Panc1 (cell line): ENCODE results near the gene RAI14. TPM values are rescaled to one million over a fixed set of nuclear protein-coding genes. Genes with fewer than 3 reads are reported as not detected.

Experiments
- ATAC-seq: fragments of 200-7000 bp; cut with Tn5 transposase; 2 replicates; pipeline ENCODE4 v1.9.1; 2020; ENCODE audit warnings: mild to moderate bottlenecking, moderate library complexity
- BruUV-seq: library from RNA; stranded (reverse); fragments of 400-500 nt; replicated peaks from 2 replicates; lab custom pipeline; 2021; lab: Mats Ljungman, UMichigan
- CTCF ChIA-PET: fragments of 300-600 bp; sonication (Branson Sonifier 250); formaldehyde crosslinking; loops from one replicate; lab custom pipeline; 2022; ENCODE audit warnings: antibody characterized with exemption; lab: Charles Lee
- POLR2A ChIA-PET: fragments of 300-600 bp; sonication (Branson Sonifier 250); formaldehyde crosslinking; loops from one replicate; lab custom pipeline; 2022; ENCODE audit warnings: antibody characterized with exemption; lab: Charles Lee
- DNase-seq: peaks from one replicate; pipeline ENCODE4 v3.0.0-alpha.2; 2010; ENCODE audit warnings: low read depth, low spot score
- H3K27ac ChIP-seq: 2 replicates; pipeline ENCODE4 v1.5.1; 2011; ENCODE audit warnings: mild to moderate bottlenecking, low read length, inconsistent platforms
- H3K27me3 ChIP-seq: fragments of 200-500 bp; sonication (Bioruptor generic); 2 replicates; pipeline ENCODE4 v1.6.0; 2014; ENCODE audit warnings: low read length, inconsistent platforms; ENCODE audit not compliant: control insufficient read depth, insufficient read depth
- H3K36me3 ChIP-seq: fragments of 200-500 bp; sonication (Bioruptor generic); 2 replicates; pipeline ENCODE4 v1.5.1; 2014; ENCODE audit warnings: inconsistent platforms, mild to moderate bottlenecking, low read length, moderate library complexity; ENCODE audit not compliant: control insufficient read depth, insufficient read depth
- H3K4me1 ChIP-seq: 2 replicates; pipeline ENCODE4 v1.5.1; 2011; ENCODE audit warnings: inconsistent platforms, mild to moderate bottlenecking, low read length, moderate library complexity; ENCODE audit not compliant: control insufficient read depth, insufficient read depth
- H3K4me3 ChIP-seq, 2 experiments: 2 replicates each; pipeline ENCODE4 v1.5.1; 2011 to 2012; ENCODE audit warnings: low read depth in 2 of 2, low read length in 2 of 2, mild to moderate bottlenecking in 2 of 2, inconsistent platforms in 1 of 2, moderate library complexity in 1 of 2
- H3K9me3 ChIP-seq: fragments of 200-500 bp; sonication (Bioruptor generic); 2 replicates; pipeline ENCODE4 v1.5.1; 2014; ENCODE audit warnings: low read depth, mild to moderate bottlenecking, inconsistent platforms, low read length, moderate library complexity; ENCODE audit not compliant: control insufficient read depth, insufficient read depth
- POLR2AphosphoS5 ChIP-seq: IDR thresholded peaks from 2 replicates; pipeline ENCODE4 v1.6.1; 2012; ENCODE audit warnings: mild to moderate bottlenecking, low read depth, low read length, moderate library complexity
- SIN3A ChIP-seq: IDR thresholded peaks from 2 replicates; pipeline ENCODE4 v1.6.1; 2012; ENCODE audit warnings: low read depth, mild to moderate bottlenecking, low read length, moderate library complexity, borderline replicate concordance; ENCODE audit not compliant: insufficient read depth
- TCF7L2 ChIP-seq: IDR thresholded peaks from 2 replicates; pipeline ENCODE4 v1.6.1; 2011; ENCODE audit warnings: mild to moderate bottlenecking, low read depth, low read length, inconsistent platforms
- in situ Hi-C: cut with HindIII; loops from 2 replicates; pipeline ENCODE4 v1.10.0; 2016; ENCODE audit warnings: low sequenced_read_pairs, low pct_unique_long_range_greater_than_20kb
- intact Hi-C: fragments of 100-400 bp; cut with micrococcal nuclease; formaldehyde crosslinking; loops from one replicate; pipeline ENCODE4 v1.10.0; 2022; ENCODE audit not compliant: unreplicated experiment
- total RNA-seq: library from RNA; stranded (reverse); gene quantifications from one replicate; pipeline ENCODE4 v1.2.1, GENCODE V29; 2021; ENCODE audit not compliant: unreplicated experiment
- TF ChIP-seq, protein P1 (sequence below): fragments of 450-650 bp; IDR thresholded peaks from 2 replicates; pipeline ENCODE4 v1.5.1; 2017; ENCODE audit warnings: mild to moderate bottlenecking
- TF ChIP-seq, protein P2 (sequence below), 2 experiments: IDR thresholded peaks; 2 replicates each; pipeline ENCODE4 v1.6.1; 2011 to 2012; ENCODE audit warnings: low read depth in 2 of 2, control low read depth in 1 of 2, low read length in 1 of 2, mild to moderate bottlenecking in 1 of 2, moderate library complexity in 1 of 2; ENCODE audit not compliant: insufficient read depth in 1 of 2

Gene RAI14
- total RNA-seq, 1 experiment from 2014 or later, result 18.5 TPM

DNA sequence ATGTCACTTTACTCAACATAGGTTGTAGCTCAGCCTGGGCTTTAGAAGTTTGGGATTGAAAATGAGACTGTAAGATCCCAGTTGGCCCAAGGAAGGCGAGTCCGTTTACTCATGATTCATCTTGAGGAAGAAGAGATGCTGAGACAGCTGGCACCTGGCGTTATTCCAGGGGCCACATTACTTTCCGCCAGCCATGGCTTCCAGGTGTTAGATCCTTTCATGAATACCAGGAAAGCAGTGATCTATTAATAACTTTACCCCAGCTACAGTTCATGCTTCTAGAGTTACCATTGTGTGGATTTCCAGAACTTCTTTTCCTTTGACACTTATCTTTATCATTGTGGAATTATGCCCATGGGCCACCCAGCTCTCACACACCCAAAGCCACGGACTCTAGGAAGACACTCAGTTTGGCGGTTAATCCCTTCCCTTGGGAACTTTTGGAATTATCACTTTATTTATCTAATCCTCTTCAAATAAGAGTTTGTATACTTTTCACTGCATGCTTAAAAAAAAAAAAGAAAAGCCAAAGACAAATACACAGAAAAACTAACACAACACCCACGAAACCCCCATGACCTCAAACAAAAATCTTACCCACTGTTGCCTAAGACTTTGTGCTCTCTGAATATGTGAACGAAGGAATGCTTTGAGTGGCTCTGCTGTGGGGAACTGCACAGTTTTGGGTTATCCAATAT, 26.9 kb downstream of the RAI14 start:
- DNase-seq, result no peak
- in situ Hi-C loops (no loop called here), intact Hi-C loops (no loop called here)
- no peaks in the 10 kb centered on the region for H3K27me3 ChIP-seq
- no peak for ATAC-seq
- H3K27ac ChIP-seq, result no peak overlapping the region
- ChIA-PET POLR2A (no interaction called here), CTCF (no interaction called here)
- H3K36me3 ChIP-seq, result no peaks in the 10 kb centered on the region
- BruUV-seq, result no TSS peak
- H3K4me1 ChIP-seq, result no peaks in the 10 kb centered on the region
- H3K4me3 ChIP-seq, result no peak overlapping the region
- no peaks in the 10 kb centered on the region for H3K9me3 ChIP-seq
- no peak for TF ChIP-seq POLR2AphosphoS5
- TF ChIP-seq, protein P1, sequence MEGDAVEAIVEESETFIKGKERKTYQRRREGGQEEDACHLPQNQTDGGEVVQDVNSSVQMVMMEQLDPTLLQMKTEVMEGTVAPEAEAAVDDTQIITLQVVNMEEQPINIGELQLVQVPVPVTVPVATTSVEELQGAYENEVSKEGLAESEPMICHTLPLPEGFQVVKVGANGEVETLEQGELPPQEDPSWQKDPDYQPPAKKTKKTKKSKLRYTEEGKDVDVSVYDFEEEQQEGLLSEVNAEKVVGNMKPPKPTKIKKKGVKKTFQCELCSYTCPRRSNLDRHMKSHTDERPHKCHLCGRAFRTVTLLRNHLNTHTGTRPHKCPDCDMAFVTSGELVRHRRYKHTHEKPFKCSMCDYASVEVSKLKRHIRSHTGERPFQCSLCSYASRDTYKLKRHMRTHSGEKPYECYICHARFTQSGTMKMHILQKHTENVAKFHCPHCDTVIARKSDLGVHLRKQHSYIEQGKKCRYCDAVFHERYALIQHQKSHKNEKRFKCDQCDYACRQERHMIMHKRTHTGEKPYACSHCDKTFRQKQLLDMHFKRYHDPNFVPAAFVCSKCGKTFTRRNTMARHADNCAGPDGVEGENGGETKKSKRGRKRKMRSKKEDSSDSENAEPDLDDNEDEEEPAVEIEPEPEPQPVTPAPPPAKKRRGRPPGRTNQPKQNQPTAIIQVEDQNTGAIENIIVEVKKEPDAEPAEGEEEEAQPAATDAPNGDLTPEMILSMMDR, result no peak
- TF ChIP-seq TCF7L2, result no peak
- TF ChIP-seq, protein P2, sequence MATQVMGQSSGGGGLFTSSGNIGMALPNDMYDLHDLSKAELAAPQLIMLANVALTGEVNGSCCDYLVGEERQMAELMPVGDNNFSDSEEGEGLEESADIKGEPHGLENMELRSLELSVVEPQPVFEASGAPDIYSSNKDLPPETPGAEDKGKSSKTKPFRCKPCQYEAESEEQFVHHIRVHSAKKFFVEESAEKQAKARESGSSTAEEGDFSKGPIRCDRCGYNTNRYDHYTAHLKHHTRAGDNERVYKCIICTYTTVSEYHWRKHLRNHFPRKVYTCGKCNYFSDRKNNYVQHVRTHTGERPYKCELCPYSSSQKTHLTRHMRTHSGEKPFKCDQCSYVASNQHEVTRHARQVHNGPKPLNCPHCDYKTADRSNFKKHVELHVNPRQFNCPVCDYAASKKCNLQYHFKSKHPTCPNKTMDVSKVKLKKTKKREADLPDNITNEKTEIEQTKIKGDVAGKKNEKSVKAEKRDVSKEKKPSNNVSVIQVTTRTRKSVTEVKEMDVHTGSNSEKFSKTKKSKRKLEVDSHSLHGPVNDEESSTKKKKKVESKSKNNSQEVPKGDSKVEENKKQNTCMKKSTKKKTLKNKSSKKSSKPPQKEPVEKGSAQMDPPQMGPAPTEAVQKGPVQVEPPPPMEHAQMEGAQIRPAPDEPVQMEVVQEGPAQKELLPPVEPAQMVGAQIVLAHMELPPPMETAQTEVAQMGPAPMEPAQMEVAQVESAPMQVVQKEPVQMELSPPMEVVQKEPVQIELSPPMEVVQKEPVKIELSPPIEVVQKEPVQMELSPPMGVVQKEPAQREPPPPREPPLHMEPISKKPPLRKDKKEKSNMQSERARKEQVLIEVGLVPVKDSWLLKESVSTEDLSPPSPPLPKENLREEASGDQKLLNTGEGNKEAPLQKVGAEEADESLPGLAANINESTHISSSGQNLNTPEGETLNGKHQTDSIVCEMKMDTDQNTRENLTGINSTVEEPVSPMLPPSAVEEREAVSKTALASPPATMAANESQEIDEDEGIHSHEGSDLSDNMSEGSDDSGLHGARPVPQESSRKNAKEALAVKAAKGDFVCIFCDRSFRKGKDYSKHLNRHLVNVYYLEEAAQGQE (IDR thresholded peaks at IDR 0.05; ENCODE audit: insufficient read depth in 1 of 2, low read depth in 2 of 2, low read length in 1 of 2), result no peak
- TF ChIP-seq SIN3A, result no peak

DNA sequence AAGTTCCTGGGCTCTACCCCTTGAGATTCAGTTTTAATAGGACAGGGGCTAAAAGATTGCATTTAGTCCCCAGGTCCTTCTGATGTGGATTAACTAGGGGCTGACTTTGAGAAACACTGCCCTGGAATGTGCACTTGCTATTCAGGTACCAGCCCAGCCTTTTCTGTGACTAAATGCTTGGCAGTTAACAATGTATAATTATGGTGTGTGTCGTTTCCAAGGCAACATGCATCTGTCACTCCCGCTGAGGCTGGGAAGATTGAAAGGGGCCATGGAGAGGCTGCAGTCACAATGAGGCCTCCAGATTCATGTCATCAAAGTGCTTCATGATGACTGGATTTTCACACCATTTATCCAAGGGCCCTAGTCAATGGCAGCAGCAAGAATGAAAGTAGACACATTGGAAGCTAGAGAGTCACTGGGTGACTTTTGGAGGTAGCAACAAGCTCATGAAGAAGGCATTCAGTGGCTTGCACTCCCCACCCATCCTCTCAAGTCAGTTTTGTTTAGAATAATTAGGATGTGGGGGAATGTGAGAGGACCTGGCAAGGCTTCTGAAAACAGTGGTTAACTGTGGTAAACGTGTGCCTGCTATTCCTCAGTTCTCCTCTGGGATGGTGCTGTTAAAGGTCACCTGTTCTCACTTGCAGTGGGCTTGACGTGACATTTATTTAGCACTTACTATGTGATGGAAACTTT, 28.3 kb downstream of the RAI14 start:
- intact Hi-C loops (no loop called here), in situ Hi-C loops (no loop called here)
- ChIA-PET POLR2A (no interaction called here), CTCF (interaction anchor here (1.0 kb wide), 1 partner anchor 179 kb away, joined by 5 read pairs; no protein-coding TSS in a partner anchor)
- no peak overlapping the region for H3K4me3 ChIP-seq
- no peak overlapping the region for H3K27ac ChIP-seq
- no peaks in the 10 kb centered on the region for H3K27me3 ChIP-seq
- ATAC-seq (peak; percentile 47; the same call in 1 of the 2 replicates), DNase-seq (no peak)
- no peaks in the 10 kb centered on the region for H3K36me3 ChIP-seq
- TF ChIP-seq, protein P1, result no peak; the same call in 1 of the 2 replicates
- TF ChIP-seq SIN3A, result no peak
- no peak for TF ChIP-seq POLR2AphosphoS5
- TF ChIP-seq, protein P2 (IDR thresholded peaks at IDR 0.05; ENCODE audit: insufficient read depth in 1 of 2, low read depth in 2 of 2, low read length in 1 of 2), result no peak
- TF ChIP-seq TCF7L2, result no peak
- BruUV-seq, result no TSS peak
- H3K9me3 ChIP-seq, result no peaks in the 10 kb centered on the region
- H3K4me1 ChIP-seq, result no peaks in the 10 kb centered on the region
